OCI-LY7 (cell line): Measurements from ENCODE around the gene MOSPD2.

Experiments
- CTCF ChIP-seq: fragments of 200-600 bp; sonication (generic); conservative IDR thresholded peaks from 2 replicates; pipeline ENCODE4 v1.5.1; 2014; ENCODE audit warnings: mild to moderate bottlenecking, antibody characterized with exemption, low read length, moderate library complexity, mixed read lengths
- EZH2phosphoT487 ChIP-seq: fragments of 200-600 bp; sonication (generic); IDR thresholded peaks from 2 replicates; pipeline ENCODE4 v1.6.1; 2018; ENCODE audit warnings: low read depth, borderline replicate concordance, mild to moderate bottlenecking, mixed run types, antibody characterized with exemption, low read length, moderate library complexity, mixed read lengths

- TF ChIP-seq CTCF = no peak
- no peak for TF ChIP-seq EZH2phosphoT487
Measured at GRCh38 chrX:14934423-14934822, 61.2 kb downstream of the MOSPD2 start.
